NB4 (cell line): ENCODE results near the gene MEGF11.

ENCODE experiments used
- POLR2A ChIP-seq: IDR thresholded peaks from 2 replicates; pipeline ENCODE4 v1.6.1; 2011; ENCODE audit warnings: mild to moderate bottlenecking; ENCODE audit not compliant: insufficient read length; ENCODE audit errors: extremely low read depth
- TF ChIP-seq, protein P1 (sequence below): IDR thresholded peaks from one replicate; pipeline ENCODE4 v1.5.1; 2012; ENCODE audit warnings: low read depth, low read length

DNA sequence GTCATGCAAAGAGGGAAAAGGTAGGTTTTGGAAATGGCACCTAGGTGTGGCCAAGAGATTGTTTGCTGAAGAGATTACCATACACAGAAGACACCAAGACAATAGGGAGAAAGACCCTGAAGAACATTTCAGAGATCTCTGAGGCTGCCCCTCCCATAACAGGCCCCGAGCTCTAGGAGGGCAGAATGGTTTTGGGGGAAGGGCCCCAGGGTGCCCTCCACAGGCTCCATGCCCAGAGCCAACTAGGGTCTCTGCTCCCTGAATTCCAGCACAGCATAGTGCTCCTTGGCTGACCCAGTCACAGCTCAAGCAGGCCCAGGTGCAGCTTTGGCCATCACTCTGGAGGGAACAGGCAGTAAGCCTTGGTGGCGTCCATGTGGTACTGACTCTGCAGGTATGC, 220.4 kb downstream of the MEGF11 start:
- TF ChIP-seq, protein P1, sequence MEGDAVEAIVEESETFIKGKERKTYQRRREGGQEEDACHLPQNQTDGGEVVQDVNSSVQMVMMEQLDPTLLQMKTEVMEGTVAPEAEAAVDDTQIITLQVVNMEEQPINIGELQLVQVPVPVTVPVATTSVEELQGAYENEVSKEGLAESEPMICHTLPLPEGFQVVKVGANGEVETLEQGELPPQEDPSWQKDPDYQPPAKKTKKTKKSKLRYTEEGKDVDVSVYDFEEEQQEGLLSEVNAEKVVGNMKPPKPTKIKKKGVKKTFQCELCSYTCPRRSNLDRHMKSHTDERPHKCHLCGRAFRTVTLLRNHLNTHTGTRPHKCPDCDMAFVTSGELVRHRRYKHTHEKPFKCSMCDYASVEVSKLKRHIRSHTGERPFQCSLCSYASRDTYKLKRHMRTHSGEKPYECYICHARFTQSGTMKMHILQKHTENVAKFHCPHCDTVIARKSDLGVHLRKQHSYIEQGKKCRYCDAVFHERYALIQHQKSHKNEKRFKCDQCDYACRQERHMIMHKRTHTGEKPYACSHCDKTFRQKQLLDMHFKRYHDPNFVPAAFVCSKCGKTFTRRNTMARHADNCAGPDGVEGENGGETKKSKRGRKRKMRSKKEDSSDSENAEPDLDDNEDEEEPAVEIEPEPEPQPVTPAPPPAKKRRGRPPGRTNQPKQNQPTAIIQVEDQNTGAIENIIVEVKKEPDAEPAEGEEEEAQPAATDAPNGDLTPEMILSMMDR, result no peak
- TF ChIP-seq POLR2A, result no peak
